NCI-H345 treated with DMSO at 0.1 percent for 48 hours (cell line): ENCODE data around the gene UTS2R.

Experiments
- DNase-seq: peaks from one replicate; lab custom pipeline; 2025; ENCODE audit not compliant: unreplicated experiment; lab: John Stamatoyannopoulos, UW

Gene UTS2R

DNA sequence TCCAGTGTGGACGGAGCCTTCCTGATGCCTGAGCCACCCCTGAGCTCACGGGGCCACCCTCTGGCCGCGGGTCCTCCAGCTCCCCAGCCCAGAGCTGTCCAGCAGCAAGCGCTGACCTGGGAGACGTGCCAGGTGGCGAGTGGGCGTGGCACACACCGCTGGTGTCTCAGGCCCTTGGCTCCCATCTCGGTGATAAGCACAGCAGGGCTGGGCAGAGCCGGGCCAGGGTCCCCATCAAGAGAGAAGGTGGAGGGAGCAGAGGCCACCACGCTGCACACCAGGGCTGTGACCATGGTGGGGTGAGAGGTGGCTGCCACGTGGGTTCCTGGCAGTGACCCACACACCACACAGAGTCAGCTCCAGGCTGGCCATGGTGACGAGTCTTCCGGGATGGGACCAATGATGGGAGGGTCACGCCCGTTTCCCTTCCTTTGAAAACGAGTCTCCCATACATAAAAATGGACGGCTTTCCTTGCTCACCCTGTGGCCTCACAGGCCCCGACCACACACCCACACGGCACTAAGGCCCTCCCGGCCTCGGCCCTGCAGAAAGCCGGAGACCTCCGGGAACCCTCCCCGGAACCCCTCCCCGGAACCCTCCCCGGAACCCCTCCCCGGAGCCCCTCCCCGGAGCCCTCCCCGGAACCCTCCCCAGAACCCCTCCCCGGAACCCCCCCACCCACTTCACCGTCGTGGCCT, 16.8 kb downstream of the UTS2R start:
- no peak for DNase-seq

- no peak for DNase-seq
These were observed 17.3 kb downstream of the UTS2R start for GRCh38 chr17:82388922-82389283.

- no peak for DNase-seq
These were observed 17.8 kb downstream of the UTS2R start for GRCh38 chr17:82389379-82389778.

- DNase-seq = no peak
These were observed 18.7 kb downstream of the UTS2R start for GRCh38 chr17:82390015-82390859.

DNA sequence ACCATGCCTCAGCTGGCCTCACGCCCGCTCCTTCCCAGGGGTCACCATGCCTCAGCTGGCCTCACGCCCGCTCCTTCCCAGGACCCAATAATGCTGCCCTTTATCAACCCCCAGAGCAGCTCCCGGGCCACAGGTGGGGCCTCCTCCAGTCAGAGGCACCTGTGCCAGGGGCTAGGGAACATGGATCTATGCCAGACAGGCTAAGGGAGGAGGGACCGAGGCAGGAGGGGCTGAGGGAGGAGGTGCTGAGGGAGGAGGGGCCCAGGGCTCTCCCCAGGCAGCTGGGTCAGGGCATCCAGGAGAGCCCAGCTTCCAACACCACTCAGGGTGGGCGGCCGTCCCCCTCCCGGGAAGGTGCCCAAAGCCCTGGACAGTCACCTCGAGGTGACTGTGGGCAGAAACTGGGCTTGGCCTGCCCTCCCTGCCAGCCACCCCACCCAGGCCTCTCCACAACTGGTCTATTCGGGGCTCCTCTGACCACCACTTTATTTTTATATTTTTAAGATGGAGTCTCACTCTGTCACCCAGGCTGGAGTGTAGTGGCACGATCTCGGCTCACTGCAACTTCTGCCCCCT, 19.4 kb downstream of the UTS2R start:
- no peak for DNase-seq

GRCh38 chr17:82391496-82392066, 20.0 kb downstream of the UTS2R start:
- DNase-seq = no peak

GRCh38 chr17:82392209-82392920, 20.8 kb downstream of the UTS2R start:
- no peak for DNase-seq

GRCh38 chr17:82392941-82393340, 21.4 kb downstream of the UTS2R start:
- DNase-seq = no peak

DNA sequence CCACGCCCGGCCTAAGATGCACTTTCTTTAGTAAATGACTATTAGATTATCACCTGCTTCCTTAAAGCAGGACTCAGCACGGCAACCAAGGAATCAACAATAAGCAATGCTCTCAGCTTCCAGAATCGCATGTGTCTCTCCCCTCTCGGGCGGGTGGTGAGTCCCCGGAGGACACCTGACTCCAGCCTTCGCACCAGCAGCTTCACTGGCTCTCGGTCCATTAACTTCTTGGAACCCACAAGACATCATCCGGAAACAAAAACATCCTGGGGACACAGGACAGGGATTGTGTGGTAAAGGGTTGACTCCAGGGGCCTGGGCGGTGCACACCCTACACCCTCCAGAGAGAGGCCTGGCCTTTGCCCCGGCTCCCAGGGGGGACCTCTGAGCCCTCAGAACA, 22.7 kb downstream of the UTS2R start:
- DNase-seq = no peak

DNA sequence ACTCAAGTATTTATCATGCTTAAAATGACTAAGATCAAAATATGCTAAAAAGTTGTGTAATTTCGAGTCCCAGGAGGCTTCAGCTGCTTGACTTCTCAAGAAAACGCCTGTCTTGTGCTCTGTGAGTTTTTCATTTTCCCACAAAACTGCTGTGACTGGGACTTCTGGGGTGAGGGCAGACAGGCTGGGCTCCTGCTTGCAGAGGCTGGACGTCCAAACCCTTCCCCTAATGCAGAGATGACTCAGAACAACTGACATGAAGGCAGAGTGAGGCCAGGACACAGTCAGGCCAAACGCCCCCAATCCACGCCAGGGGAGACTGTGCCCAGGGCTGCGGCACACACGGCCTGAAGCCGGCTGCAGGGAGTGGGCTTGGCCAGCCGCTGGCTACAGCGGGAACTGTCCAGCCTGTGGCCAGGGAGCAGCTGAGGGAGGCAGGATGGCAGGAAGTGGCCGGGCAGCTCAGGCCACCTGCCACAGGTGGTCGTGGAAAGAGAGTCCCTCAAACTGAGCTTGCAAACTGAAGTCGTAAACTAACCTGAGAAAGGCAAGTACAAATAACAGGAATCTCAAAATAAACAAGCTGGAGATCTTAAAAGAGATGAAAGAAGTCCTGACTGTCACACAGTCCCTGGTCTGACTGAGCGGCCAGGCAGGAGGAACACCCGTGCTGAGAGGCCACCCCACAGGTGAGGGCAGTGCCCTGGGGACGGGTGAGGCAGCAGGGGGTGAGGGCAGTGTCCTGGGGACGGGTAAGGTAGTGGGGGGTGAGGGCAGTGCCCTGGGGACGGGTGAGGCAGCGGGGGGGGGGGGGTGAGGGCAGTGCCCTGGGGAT, 25.3 kb downstream of the UTS2R start:
- DNase-seq = no peak

DNA sequence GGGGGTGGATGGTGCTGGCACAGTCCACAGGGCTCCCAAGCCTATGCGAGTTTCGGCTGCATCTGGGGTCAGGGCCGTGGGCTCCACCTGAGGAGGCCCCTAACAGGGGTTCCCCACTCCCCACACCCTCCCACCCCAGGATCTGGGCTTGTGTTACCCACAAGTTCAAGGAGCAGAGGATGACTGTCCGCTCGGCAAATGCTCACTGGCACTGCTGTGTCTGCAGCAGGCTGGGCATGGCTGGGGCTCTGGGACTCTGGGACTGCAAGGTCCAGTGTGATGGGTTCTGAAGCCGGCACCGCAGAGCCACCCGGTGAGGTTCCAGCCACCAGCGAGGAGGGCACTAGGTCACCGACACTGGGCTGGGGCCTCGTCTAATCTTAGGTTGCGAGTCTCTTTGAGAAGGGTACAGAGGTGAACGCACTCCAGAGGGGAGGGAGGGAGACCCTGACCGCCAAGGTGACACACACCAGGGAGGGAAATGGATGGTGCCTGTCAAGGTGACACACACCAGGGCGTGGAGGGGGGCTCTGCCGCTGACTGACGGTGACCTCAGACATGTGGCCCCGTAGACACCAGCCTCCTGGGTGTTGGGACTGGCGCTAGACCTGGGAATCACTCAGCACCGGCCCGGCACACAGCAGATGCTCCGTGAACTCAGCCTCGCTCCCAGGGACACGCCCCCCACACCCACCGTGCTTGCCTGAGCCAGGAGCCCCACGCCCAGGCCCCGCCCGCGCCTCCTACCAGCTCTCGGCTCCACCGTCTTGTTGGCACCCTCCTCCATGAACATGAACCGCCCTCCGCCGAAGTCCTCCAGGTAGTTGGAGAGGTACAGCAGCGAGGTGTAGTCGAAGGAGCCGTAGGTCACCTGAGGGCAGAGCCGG, 26.1 kb downstream of the UTS2R start:
- DNase-seq = no peak

DNA sequence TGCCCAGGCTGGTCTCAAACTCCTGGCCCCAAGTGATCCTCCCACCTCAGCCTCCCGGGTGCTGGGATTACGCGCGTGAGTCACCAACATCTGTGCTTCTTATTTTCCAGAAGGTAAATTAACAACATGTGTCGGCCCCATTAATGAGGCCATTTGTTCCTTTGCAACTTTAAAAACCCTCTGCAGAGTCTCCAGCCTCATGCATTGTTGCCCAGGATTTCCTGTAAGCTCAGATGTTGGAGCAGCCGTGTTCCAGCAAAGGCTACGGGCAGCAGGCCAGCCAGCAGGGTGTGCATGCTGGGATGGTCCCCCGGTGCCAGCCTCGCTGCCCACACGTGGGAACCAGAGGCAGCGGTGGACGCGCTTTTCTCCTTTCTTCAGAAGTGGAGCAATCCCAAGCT, 27.5 kb downstream of the UTS2R start:
- no peak for DNase-seq

GRCh38 chr17:82399601-82400101, 28.1 kb downstream of the UTS2R start:
- peak; percentile 69 for DNase-seq

DNA sequence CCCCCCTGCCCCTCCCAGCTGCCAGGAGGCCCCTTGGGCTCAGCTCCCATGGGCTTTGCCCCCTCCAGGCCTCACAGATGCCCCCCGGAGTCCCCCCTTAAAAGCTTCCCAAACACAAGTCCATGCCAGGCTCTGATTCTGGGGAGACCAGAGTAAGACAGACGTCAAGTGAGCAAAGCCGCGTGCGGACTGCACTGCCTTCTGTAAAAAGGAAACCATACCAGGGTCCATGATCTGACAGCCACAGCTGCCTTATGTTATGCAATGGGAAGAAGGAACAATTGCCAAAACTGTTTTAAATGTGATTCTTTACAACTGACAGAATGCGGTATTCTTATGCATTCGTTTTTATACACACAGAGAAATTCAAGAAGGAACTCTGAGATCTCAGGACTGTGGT, 28.6 kb downstream of the UTS2R start:
- no peak for DNase-seq

DNA sequence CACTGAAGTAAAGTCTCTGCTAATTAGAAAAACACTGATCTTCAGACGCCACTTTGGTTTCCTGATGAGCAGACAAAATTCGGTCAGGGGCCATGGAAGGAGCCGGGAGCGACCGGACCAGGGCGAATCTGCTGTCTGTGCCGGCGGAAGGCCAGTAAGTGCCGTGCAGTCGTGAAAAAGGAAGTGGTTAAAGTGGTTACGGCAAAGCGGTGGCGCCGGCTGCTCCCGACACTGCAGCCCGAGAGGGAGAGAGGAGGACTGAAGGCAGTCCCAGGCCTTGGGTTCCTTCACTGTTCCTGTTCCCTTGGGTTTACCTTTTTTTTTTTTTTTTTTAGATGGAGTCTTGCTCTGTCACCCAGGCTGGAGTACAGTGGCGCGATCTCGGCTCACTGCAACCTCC, 29.3 kb downstream of the UTS2R start:
- no peak for DNase-seq

DNA sequence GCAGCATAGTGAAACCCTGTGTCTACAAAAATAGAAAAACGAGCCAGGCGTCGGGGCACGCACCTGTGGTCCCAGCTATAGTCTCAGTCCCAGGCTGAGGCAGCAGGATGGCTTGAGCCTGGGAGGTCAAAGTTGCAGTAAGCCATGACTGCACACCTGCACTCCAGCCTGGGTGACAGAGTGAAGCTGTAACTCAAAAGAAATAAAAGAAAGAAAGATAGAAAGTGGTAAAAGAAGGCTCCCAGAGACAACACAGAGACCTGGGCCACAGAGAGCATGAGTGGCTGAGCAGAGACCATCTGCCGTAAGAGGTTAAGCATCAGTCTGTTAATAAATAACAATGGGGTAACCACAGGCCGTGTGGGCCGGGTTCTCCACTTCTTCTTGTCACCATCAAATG, 31.3 kb downstream of the UTS2R start:
- DNase-seq = no peak

- no peak for DNase-seq
These were observed 32.4 kb downstream of the UTS2R start for GRCh38 chr17:82403662-82404660.

DNA sequence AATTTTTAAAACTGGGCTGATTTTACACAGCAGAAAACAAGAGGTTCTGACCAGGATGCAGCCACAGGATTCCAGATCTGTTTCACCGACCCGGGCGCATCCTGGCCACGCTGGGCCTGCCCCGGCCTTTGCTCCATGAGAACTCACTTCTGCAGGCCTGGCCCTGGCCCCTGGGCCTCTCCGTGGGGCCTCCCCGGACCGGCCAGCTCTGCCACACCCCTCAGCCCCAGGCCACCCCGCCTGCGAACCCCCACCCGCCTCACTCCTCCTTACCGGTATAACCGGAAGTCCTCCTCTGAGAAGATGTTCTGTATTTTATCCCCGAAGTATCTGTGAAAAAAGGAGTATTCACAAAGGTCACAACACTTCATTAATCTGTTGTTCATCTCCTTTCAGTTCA, 33.5 kb downstream of the UTS2R start:
- no peak for DNase-seq
